K562 (cell line): ENCODE measurements around the gene STARD13. TPM values are rescaled to one million over a fixed set of nuclear protein-coding genes. Genes with fewer than 3 reads are reported as not detected.

Source experiments
- ATAC-seq: fragments of 200-7000 bp; cut with Tn5 transposase; 3 replicates; pipeline ENCODE4 v1.9.1; 2020; ENCODE audit warnings: moderate library complexity
- BruUV-seq: library from RNA; stranded (reverse); fragments of 400-500 nt; replicated peaks from 2 replicates; lab custom pipeline; 2021; lab: Mats Ljungman, UMichigan
- CTCF ChIA-PET: fragments of 300-600 bp; formaldehyde crosslinking; extraction: SDS; loops from one replicate; lab custom pipeline; 2021; ENCODE audit warnings: low intra/inter-chr PET ratio; lab: Yijun Ruan, JAX
- POLR2A ChIA-PET: fragments of 300-600, 350-650 bp; sonication (Branson Sonifier 250); formaldehyde crosslinking; extraction: SDS; loops from one replicate; lab custom pipeline; 2021; ENCODE audit warnings: antibody characterized with exemption, inconsistent platforms; lab: Yijun Ruan, JAX
- DNase-seq, 4 experiments: peaks; one replicate each; pipeline versions ENCODE4 v3.0.0 to v3.0.0-alpha.2; 2011 to 2018; ENCODE audit warnings: low spot score in 3 of 4, mixed read lengths in 3 of 4; ENCODE audit errors: extremely low read depth in 1 of 4
- FAIRE-seq: peaks from 2 replicates; lab custom pipeline; 2011; peaks lifted over from hg19 to GRCh38; lab: Jason Lieb, UNC
- H2AFZ ChIP-seq: 2 replicates; pipeline ENCODE4 v1.6.0; 2011; ENCODE audit warnings: low read depth, low read length, control low read depth, inconsistent platforms
- H3K27ac ChIP-seq: fragments of 200-600 bp; 3 replicates; pipeline ENCODE4 v1.8.0; 2011; ENCODE audit warnings: low read depth, mild to moderate bottlenecking, control low read depth, inconsistent platforms, low read length, moderate library complexity, mixed read lengths; ENCODE audit errors: extremely low read depth
- H3K27me3 ChIP-seq, 2 experiments: fragments of 300-600 bp in 1 of 2; 2 replicates in 1 of 2; 3 replicates in 1 of 2; pipeline versions ENCODE4 v1.6.0 to v1.8.0; 2011; ENCODE audit warnings: inconsistent platforms in 2 of 2, low read length in 2 of 2, mild to moderate bottlenecking in 1 of 2, mixed read lengths in 1 of 2, moderate library complexity in 1 of 2; ENCODE audit not compliant: control insufficient read depth in 2 of 2, insufficient read depth in 2 of 2
- H3K36me3 ChIP-seq: fragments of 300-600 bp; 3 replicates; pipeline ENCODE4 v1.8.0; 2011; ENCODE audit warnings: mild to moderate bottlenecking, low read length, inconsistent platforms; ENCODE audit not compliant: control insufficient read depth, insufficient read depth
- H3K4me1 ChIP-seq, 2 experiments: fragments of 200-600 bp in 1 of 2; replicated peaks in 1 of 2; 2 replicates in 1 of 2; 3 replicates in 1 of 2; pipeline versions ENCODE4 v1.5.1 to v1.8.0; 2011; ENCODE audit warnings: inconsistent platforms in 2 of 2, low read length in 2 of 2, mild to moderate bottlenecking in 1 of 2, mixed read lengths in 1 of 2, moderate library complexity in 1 of 2; ENCODE audit not compliant: control insufficient read depth in 2 of 2, insufficient read depth in 2 of 2
- H3K4me2 ChIP-seq: 2 replicates; pipeline ENCODE4 v1.6.1; 2011; ENCODE audit warnings: low read length, control low read depth, inconsistent platforms, mixed read lengths; ENCODE audit not compliant: insufficient read depth
- H3K4me3 ChIP-seq: fragments of 200-600 bp; sonication (generic), shearing (Covaris generic); 2 replicates; pipeline ENCODE4 v1.5.1; 2016; ENCODE audit warnings: control low read depth, inconsistent platforms
- H3K79me2 ChIP-seq: fragments of 200-600 bp; 3 replicates; pipeline ENCODE4 v1.8.0; 2011; ENCODE audit warnings: low read length, inconsistent platforms; ENCODE audit not compliant: control insufficient read depth, insufficient read depth
- H3K9ac ChIP-seq, 2 experiments: 2 replicates each; pipeline versions ENCODE4 v1.6.0 to v1.6.1; 2011; ENCODE audit warnings: low read depth in 2 of 2, low read length in 2 of 2, control low read depth in 1 of 2, inconsistent platforms in 1 of 2, mild to moderate bottlenecking in 1 of 2, mixed read lengths in 1 of 2; ENCODE audit not compliant: insufficient read depth in 1 of 2
- H3K9me1 ChIP-seq: one replicate; pipeline ENCODE4 v1.6.0; 2011; ENCODE audit warnings: inconsistent platforms, mild to moderate bottlenecking, low read length, moderate library complexity; ENCODE audit not compliant: control insufficient read depth, insufficient read depth
- H3K9me3 ChIP-seq: replicated peaks from 2 replicates; pipeline ENCODE4 v1.5.1; 2011; ENCODE audit warnings: low read depth, low read length, inconsistent platforms; ENCODE audit not compliant: control insufficient read depth, insufficient read depth
- H4K20me1 ChIP-seq: replicated peaks from 2 replicates; pipeline ENCODE4 v1.6.1; 2011; ENCODE audit warnings: low read length, inconsistent platforms, mixed read lengths; ENCODE audit not compliant: control insufficient read depth, insufficient read depth
- ASH1L ChIP-seq: fragments of 450-650 bp; IDR thresholded peaks from 2 replicates; pipeline ENCODE4 v1.6.1; 2018; ENCODE audit warnings: borderline replicate concordance, mild to moderate bottlenecking, low read depth; ENCODE audit not compliant: partially characterized antibody
- CHD1 ChIP-seq: fragments of 200-600 bp; sonication (generic); IDR thresholded peaks from one replicate; pipeline ENCODE4 v1.6.1; 2012; ENCODE audit warnings: mild to moderate bottlenecking, moderate library complexity, low read length, inconsistent platforms
- EP300 ChIP-seq: IDR thresholded peaks from 2 replicates; pipeline ENCODE4 v1.6.1; 2012; ENCODE audit warnings: low read length, improper control_type of control experiment
- ETV1 ChIP-seq: fragments of 450-650 bp; conservative IDR thresholded peaks from 2 replicates; pipeline ENCODE4 v1.6.1; 2016; ENCODE audit warnings: missing genetic modification characterization, control low read depth, low read depth, missing compliant biosample characterization
- FUS ChIP-seq: fragments of 200-400 bp; formaldehyde crosslinking; optimal IDR thresholded peaks from 2 replicates; pipeline ENCODE3; 2017; ENCODE audit warnings: low read depth, low read length
- IRF2 ChIP-seq: sonication (generic); formaldehyde crosslinking; IDR thresholded peaks from 2 replicates; pipeline ENCODE4 v1.8.1; 2022; ENCODE audit warnings: mild to moderate bottlenecking, missing genetic modification reagents
- MBD1 ChIP-seq: fragments of 250-450 bp; sonication (Bioruptor Pico); IDR thresholded peaks from 2 replicates; pipeline ENCODE4 v1.8.0; 2022; ENCODE audit warnings: inconsistent platforms
- RB1 ChIP-seq: fragments of 450-650 bp; IDR thresholded peaks from 2 replicates; pipeline ENCODE4 v1.6.1; 2017; ENCODE audit warnings: low read depth, mild to moderate bottlenecking
- ZNF584 ChIP-seq: fragments of 200-800 bp; sonication (Bioruptor generic); IDR thresholded peaks from 2 replicates; pipeline ENCODE4 v1.6.1; 2016; ENCODE audit warnings: low read depth, mild to moderate bottlenecking, missing genetic modification characterization, missing compliant biosample characterization
- WGBS: fragments of 100-300 bp; shearing (Covaris generic); methylation state at CpG from one replicate; pipeline ENCODE4 v1.1.6; 2016; ENCODE audit warnings: low coverage, mixed read lengths; ENCODE audit not compliant: insufficient coverage; ENCODE audit errors: missing lambda C conversion rate; 5-methylcytosine and 5-hydroxymethylcytosine counted together
- in situ Hi-C: fragments of 300-500 bp; cut with MboI; formaldehyde crosslinking; loops from 4 replicates; pipeline ENCODE4 v1.15.0; 2018; ENCODE audit warnings: inconsistent platforms, mixed read lengths
- intact Hi-C: fragments of 100-400 bp; cut with micrococcal nuclease; formaldehyde crosslinking; loops from 2 replicates; pipeline ENCODE4 v1.14.2; 2022
- polyA plus RNA-seq, 8 experiments: library from polyadenylated mRNA; depleted of rRNA in 4 of 8; stranded (reverse) in 5 of 8; unstranded in 3 of 8; fragments of >200 nt; fragmentation: Nextera tagmentation in 2 of 8; fragmentation: Illumina TruSeq in 1 of 8; extraction: Ambion mirVana in 2 of 8; extraction: Trizol in 1 of 8; gene quantifications; 2 replicates each; pipeline versions ENCODE4 v1.2.1 to v1.2.3, GENCODE V29; 2011 to 2014; ENCODE audit warnings: inconsistent platforms in 1 of 8, missing spikeins in 1 of 8
- total RNA-seq, 7 experiments: library from RNA; depleted of rRNA in 6 of 7; stranded (reverse); fragments of >200 nt in 6 of 7; fragmentation: Illumina TruSeq in 2 of 7; extraction: Trizol in 2 of 7; gene quantifications; 2 replicates each; pipeline versions ENCODE4 v1.2.1 to v1.2.3, GENCODE V29; 2011 to 2021; ENCODE audit warnings: low replicate concordance in 1 of 7
- TF ChIP-seq, protein P1 (sequence below): fragments of 250-450 bp; sonication (Bioruptor Pico); IDR thresholded peaks from 2 replicates; pipeline ENCODE4 v1.4.0; 2020
- TF ChIP-seq, protein P2 (sequence below): sonication (generic); formaldehyde crosslinking; IDR thresholded peaks from 2 replicates; pipeline ENCODE4 v1.8.0; 2022; ENCODE audit warnings: mild to moderate bottlenecking, missing genetic modification reagents

STARD13 gene
- total and polyA plus RNA-seq, 9 of the 15 experiments (the other 6 are each of a cell fraction or from before 2014, with no cell fraction given), result 0.11 TPM; not detected in 8

- TF ChIP-seq MBD1 (CRISPR knock-in tag) (no peak), RB1 (no peak)
These were observed 159.6 kb downstream of the STARD13 start (continued) for GRCh38 chr13:33125821-33126570.

DNA sequence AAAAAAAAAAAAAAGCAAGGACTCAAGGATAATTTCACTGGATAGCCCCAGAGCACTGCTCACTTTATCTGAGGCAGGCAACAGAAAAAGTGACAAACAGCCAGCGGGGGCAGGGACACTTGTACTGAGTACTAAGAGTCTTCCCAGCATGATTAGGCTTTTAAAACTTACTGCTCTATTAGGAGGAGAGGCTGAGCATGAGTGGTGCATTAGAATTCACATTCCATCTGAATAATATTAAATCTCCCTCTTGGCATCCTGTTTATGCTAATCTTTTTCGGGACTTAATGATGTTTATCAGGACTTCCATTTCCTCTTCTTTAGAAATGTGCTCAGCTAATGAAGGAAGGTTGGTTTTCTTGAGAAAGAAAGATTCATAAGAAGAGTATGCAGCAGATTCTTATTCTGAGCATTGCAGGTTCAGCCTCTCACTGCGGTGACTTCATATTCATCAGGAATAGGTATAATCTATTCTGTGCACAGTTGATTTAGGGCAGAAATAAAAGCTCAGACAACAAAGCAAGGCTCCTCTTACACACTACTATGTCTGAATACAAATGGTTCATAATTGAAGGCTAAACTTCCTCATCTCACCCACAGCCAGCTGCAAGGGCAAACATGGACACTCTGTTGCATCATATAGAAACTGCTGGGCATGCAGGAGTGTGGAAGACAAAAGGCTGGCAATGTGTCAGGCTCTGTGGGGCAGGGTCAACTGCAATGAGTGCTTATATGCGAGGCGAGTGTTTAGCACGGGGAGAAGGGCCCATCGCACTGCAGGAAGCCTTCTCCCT lies 162.3 kb downstream of the STARD13 start:
- no peak overlapping the region for H2AFZ ChIP-seq
- H3K4me1 ChIP-seq, result no peaks in the 10 kb centered on the region; a peak in 1 of 5 replicates
- H3K27me3 ChIP-seq, result no peaks in the 10 kb centered on the region
- no peaks in the 10 kb centered on the region for H4K20me1 ChIP-seq
- H3K4me3 ChIP-seq, result no peak overlapping the region
- BruUV-seq, result no TSS peak
- ChIA-PET CTCF (no interaction called here), POLR2A (no interaction called here)
- 6% methylated on average over 3 of the region's 7 CpGs for WGBS
- in situ Hi-C loops, result no loop called here
- H3K9me3 ChIP-seq, result no peaks in the 10 kb centered on the region
- no peak overlapping the region for H3K27ac ChIP-seq
- no peak for DNase-seq
- no peak overlapping the region for H3K4me2 ChIP-seq
- no peaks in the 10 kb centered on the region for H3K9me1 ChIP-seq
- no peak overlapping the region for H3K9ac ChIP-seq
- intact Hi-C loops, result no loop called here
- ATAC-seq, result no peak
- no peaks in the 10 kb centered on the region for H3K79me2 ChIP-seq
- H3K36me3 ChIP-seq, result no peaks in the 10 kb centered on the region
- no peak for FAIRE-seq
- TF ChIP-seq, protein P1, sequence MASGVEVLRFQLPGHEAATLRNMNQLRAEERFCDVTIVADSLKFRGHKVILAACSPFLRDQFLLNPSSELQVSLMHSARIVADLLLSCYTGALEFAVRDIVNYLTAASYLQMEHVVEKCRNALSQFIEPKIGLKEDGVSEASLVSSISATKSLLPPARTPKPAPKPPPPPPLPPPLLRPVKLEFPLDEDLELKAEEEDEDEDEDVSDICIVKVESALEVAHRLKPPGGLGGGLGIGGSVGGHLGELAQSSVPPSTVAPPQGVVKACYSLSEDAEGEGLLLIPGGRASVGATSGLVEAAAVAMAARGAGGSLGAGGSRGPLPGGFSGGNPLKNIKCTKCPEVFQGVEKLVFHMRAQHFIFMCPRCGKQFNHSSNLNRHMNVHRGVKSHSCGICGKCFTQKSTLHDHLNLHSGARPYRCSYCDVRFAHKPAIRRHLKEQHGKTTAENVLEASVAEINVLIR (CRISPR knock-in tag), result no peak
- TF ChIP-seq IRF2 (CRISPR knock-in tag), result no peak
- no peak for TF ChIP-seq CHD1
- TF ChIP-seq FUS, result no peak
- no peak for TF ChIP-seq EP300
- TF ChIP-seq, protein P2, sequence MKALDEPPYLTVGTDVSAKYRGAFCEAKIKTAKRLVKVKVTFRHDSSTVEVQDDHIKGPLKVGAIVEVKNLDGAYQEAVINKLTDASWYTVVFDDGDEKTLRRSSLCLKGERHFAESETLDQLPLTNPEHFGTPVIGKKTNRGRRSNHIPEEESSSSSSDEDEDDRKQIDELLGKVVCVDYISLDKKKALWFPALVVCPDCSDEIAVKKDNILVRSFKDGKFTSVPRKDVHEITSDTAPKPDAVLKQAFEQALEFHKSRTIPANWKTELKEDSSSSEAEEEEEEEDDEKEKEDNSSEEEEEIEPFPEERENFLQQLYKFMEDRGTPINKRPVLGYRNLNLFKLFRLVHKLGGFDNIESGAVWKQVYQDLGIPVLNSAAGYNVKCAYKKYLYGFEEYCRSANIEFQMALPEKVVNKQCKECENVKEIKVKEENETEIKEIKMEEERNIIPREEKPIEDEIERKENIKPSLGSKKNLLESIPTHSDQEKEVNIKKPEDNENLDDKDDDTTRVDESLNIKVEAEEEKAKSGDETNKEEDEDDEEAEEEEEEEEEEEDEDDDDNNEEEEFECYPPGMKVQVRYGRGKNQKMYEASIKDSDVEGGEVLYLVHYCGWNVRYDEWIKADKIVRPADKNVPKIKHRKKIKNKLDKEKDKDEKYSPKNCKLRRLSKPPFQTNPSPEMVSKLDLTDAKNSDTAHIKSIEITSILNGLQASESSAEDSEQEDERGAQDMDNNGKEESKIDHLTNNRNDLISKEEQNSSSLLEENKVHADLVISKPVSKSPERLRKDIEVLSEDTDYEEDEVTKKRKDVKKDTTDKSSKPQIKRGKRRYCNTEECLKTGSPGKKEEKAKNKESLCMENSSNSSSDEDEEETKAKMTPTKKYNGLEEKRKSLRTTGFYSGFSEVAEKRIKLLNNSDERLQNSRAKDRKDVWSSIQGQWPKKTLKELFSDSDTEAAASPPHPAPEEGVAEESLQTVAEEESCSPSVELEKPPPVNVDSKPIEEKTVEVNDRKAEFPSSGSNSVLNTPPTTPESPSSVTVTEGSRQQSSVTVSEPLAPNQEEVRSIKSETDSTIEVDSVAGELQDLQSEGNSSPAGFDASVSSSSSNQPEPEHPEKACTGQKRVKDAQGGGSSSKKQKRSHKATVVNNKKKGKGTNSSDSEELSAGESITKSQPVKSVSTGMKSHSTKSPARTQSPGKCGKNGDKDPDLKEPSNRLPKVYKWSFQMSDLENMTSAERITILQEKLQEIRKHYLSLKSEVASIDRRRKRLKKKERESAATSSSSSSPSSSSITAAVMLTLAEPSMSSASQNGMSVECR (CRISPR knock-in tag), result no peak
- TF ChIP-seq ZNF584 (CRISPR knock-in tag), result no peak
- no peak for TF ChIP-seq ETV1 (tag)
- TF ChIP-seq ASH1L, result no peak
